HG03571 (cell line): ENCODE results near the gene UGT1A8.

Experiments used
- ATAC-seq: cut with Tn5 transposase; IDR thresholded peaks from one replicate; pipeline ENCODE4 v1.9.1; 2021; ENCODE audit not compliant: unreplicated experiment

Gene UGT1A8

DNA sequence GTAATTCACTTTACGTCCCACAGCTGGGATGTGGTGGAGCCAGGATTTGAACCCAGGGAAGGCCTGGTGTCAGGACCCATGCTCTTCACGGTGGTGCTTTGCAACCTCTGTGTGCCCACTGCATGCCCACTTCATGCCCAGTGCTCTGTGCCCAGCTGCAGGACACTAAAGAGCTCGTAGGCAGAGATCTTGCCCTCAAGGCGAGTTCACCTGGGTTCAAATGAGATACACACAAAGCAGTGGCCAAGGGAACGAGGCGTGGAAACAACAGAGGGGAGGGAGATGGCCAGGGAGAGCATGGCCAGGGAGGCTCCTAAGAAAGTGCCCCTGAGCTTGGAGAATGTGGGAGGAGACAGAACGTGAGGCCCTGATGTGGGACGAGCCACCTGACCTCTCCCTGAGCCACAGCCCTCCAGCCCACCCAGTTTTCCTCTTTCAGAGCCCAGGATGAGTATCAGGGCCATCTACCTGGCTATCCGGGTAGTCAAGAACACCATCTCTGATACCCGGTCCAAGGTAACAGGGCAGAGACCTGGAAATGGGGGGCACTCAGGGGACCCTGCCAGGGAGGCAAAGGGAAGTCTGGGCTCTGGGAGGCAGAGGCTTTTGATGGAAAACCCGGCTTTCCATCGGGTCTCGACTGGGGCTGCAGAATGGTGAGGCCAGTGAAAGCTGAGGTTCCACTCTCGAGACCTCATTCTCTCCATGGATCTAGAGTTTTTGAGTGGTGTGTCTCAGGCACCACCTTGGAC is 181.1 kb downstream of the UGT1A8 start:
- no peak for ATAC-seq

DNA sequence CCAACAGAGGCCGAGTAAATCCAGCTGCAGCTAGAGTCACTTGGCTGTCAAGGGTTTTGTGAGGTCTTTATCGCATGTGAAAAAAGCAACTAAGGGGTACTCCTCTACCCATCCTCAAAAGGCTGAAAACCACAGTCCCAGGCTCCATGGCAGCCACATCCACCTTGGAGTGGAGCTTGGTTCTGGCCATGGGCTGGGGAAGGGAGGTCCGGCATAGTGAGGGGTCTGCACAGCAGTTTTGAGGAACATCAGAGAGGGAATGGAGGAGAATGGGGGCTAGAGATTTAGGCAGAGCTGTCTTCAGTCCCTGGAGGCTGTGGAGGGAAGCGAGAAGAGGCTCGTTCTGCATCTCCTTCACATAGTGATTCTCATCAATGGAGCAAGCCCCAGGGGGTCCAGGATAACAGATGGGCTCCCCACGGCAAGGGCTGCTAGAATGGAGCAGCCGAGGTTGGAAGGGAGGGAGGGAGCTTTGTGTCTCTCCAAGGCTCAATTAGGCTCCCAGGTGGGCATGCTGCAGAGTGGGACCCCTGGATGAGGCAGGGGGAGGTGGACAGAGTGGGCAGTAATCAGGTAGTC is 181.7 kb downstream of the UGT1A8 start:
- ATAC-seq: no peak

DNA sequence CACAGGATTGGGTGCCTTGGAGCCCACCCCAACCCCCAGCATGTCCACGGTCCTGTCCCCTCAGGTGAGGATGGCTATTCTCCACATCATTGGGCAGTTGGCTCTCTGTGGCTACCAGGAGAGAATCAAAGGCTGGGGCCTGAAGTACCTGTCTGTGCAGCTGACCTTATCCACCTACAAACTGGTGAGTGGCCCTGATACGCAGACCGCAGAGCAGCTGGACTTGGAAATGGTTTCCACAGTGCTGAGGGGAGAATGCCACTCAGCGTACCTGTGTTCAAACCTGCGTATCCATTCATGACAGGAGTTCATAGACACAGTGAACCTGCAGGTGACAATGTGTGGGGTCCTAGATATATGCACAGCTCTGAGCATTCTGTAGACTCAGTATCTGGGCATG is 182.3 kb downstream of the UGT1A8 start:
- no peak for ATAC-seq

DNA sequence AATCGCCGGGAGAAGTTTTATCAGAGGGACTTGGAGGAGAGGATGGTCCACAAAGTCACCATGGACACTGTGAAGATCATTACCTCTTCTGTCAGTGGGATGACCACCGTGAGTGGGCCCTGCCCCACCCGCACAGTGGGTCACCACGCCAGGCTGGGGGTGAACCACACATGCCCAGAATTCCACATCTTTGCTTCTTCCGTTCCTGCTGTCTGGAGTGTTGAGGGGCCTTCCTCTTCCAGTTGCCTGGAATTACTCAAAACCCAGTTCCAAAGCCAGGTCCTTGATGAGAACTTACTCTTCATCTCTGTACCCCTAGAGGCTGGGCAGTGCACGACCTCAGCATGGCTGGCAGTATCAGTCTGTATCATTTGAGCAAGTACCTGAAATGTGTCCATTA is 182.8 kb downstream of the UGT1A8 start:
- no peak for ATAC-seq

DNA sequence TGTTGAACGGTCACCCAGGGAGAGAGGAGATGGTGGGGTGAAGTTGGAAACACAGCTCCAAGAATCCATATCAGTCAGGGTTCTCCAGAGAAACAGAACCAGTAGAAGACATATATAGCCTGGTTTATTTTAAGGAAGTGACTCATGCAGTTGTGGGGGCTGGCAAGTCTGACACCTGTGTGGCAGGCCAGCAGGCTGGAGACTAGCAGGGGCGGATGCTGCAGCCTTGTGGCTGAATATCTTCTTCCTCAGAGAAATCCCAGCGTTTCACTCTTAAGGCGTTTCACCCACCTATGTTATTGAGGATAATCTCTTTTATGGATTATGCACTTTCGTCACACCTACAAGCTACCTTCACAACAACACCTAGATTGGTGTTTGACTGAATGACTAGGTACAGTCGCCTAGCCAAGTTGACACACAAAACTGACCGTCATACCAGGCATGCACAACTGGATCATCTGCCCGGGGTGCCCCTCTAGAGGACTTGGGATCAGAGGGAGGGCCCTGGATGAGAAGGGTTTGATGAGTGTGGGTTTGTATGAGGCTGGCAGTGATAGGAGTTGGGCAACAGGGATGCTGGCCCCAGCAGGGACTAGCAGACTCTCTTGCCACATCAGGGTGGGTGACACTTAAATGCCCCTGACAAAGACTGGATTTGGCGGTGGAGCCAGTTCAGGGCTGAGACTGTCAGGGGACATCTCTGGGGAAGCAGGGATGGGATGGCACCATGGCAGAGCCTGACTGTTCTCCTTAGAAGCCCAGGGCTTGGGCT is 184.1 kb downstream of the UGT1A8 start:
- ATAC-seq: no peak

DNA sequence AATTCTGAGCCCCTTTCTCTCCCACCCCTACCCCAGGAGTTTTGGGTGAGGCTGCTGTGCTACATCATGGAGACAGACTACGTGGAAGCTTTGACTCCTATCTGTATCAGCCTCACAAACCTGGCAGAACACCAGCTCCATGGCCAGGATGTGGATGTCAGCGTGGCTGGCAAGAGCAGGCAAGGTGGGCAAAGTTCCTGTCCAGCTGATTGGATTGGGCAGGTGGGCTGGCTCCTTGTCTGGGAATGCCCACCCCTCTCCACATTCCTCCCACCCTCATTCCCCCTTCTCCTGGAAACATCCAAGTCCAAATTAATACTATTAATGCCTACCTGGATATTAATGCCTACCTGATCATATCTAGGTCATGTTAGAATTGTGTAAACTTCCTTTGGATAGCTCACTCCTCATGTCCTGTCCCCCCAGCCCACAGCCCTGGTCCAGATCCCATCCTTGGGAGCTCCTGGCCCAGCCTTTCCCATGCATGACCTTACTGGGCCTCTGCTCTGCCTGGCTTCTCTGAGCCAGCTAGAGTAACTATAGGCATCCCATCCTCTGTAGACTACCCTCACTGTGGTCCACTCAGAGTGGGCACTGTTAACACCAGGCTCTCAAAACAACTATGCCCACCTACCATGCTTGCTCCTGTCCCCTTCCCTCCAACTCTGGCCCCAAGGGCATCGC is 184.8 kb downstream of the UGT1A8 start:
- ATAC-seq: no peak

DNA sequence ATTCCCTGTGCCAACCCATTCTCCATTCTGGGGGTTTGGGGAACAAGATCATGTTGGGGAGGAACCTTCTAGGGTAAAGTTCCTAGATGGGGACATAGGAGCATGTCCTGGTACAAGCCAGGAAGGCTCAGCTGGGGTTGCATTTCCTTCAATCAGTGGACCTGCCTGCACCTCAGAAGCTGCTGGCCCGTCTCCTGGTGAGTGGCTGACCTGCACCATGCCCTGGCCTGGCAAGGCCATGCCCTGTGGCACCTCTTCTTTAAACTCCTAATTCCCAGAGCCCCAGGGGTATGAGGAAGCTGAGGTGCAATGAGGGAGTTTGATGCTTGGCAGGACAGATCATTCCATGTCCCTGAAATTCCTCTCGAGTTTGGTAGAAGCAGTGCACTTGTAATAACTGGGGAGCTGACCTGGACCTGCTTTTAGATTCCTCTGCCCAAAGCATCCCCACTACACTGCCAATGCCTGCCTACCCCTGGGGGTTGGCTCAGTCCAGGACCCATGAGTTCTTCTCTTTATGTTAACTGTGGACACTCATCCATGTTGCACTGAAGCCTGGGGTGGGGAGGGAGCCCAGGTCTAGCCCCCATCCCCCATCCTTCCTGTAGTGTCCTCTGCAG is 186.0 kb downstream of the UGT1A8 start:
- ATAC-seq: no peak

DNA sequence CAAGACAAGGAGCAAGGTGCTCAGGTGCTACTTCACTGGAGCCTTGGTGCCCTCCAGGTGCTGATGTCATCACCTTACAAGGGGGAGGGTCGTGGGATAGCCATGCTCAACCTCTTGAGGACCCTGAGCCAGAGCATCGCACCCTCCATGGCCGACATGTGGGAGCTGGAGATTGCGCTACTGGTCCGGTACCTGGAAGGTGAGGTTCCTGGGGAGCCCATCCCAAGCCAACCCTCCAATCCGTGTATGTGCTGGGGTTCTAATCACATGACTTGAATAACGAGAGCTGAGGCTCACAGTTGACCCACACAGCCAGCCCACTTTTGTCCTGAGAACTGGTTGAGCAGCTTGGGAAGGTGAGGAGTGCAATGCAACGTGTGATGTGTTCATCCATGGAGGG is 186.6 kb downstream of the UGT1A8 start:
- ATAC-seq: no peak

DNA sequence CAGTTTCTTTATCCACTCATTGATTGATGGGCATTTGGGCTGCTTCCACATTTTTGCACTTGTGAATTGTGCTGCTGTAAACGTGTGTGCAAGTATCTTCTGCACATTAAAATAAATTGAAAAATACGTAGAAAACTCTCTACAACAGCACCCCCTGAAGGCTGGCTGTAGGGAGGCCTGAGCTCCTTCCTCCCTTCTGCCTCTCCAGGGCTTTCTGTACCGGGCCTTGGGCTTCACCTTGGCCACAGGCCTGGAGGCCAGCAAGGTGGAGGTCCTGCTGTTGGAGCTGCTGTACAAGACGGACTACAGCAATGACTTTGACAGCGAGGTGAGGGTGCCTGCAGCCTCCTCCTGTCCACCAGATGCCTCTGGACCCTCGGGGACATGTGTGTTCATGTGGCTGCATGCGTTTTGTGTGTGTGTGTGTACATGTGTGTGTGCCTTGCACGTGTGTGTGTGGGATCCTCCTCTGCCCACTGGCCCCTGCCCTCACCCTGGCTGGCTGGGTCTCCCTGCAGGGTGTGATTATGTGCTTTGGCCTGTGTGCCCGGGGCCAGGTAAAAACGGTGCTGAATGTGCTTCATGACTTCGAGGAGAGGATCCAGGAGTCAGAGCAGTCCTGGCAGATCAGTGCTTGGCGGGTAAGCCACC is 189.9 kb downstream of the UGT1A8 start:
- ATAC-seq: no peak

DNA sequence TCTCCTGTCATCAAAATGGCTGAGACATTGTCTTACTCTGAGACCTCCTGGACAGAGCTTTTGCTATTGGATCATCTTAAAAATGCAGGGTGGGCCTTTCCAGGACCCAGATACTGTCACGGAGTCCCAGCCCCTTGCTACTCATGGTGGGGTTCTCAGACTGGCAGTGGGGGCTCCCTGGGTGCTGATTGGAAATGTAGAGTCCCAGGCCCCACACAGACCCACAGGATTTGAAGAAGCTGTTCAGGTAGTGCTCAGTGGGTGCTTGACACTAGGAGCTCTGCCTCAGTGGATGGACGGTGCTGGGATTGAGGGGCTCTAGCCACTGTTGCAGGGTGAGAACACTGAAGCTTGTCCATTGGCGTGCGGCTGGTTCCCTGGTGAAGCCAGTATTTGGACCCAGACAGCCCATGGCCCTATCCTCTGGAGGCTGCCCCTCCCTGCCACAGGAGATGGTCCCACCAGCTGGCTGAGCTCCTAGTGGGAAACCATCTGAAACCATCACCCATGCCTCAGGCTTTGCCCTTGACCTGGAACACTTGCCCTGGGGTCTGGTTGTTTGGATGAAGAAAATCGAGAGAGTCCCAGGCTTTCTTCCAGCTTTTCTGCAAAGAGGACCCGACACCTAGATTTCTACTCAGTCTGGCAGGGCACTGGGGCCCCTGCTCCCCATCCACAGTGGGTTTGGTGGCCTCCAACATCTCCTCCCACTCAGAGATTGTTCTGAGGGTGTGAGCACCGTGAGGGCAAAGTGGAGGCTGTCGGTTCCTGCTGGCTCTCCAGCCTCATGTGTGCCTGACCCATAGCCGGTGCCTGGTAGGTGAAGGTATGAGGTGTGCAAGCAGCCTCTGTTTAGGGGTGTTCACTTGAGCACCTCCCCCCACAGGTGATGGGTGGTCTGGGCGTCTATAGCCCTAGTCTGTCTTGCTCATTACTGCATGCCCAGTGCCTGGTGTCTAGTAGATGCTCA is 190.8 kb downstream of the UGT1A8 start:
- ATAC-seq: no peak

DNA sequence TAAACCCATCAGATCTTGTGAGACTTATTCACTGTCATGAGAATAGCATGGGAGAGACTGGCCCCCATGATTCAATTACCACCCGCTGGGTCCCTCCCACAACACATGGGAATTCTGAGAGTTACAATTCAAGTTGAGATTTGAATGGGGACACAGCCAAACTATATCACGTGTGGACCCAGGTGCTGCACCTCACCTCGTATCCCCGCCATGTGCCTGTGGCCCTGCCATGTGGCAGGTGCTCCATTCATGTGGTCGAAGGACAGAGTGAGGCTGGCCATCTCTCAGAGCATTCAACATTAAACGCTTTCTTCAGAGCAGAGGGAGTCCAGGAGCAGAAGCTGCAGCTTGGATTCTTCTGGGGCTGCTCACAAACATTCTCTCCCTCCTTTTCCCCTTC is 193.0 kb downstream of the UGT1A8 start:
- no peak for ATAC-seq

DNA sequence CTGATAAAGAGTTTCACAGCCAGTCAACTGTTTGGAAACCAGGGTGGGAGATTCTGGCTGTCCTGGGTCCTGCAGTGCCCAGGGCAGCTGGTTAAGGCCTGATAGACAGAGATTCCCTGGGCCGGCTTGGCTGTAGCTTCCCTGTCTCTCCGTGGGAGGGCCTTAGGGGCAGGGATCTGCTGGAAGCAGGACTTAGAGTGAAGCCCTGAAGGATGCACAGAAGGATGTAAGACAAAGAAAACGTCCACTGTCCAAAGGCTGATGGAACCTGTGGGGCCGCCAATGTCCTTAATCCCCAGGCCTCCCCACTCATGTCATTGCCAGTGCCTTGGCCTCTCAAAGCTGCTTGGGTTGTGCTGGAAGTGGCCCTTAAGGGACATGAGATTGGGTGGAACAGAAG is 193.7 kb downstream of the UGT1A8 start:
- no peak for ATAC-seq

DNA sequence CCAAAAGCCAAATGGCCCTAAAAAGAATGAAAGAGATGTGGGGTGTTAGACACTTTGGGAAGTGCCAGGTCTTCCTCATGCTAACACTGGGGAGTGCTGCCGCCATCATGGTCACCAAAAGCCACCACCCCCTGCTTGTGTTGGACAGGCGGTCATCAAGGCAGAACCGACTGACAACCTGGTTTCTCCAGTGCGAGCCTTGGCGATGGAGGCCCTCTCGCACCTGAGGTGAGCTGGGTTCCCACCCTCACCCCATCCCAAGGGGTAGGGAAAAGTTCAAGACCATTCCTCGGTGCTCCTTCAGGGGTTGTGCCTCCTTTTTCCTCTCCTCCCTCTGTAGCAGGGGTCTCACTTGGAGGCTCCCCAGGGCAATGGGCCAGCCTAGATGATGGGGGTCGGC is 194.3 kb downstream of the UGT1A8 start:
- ATAC-seq: no peak

DNA sequence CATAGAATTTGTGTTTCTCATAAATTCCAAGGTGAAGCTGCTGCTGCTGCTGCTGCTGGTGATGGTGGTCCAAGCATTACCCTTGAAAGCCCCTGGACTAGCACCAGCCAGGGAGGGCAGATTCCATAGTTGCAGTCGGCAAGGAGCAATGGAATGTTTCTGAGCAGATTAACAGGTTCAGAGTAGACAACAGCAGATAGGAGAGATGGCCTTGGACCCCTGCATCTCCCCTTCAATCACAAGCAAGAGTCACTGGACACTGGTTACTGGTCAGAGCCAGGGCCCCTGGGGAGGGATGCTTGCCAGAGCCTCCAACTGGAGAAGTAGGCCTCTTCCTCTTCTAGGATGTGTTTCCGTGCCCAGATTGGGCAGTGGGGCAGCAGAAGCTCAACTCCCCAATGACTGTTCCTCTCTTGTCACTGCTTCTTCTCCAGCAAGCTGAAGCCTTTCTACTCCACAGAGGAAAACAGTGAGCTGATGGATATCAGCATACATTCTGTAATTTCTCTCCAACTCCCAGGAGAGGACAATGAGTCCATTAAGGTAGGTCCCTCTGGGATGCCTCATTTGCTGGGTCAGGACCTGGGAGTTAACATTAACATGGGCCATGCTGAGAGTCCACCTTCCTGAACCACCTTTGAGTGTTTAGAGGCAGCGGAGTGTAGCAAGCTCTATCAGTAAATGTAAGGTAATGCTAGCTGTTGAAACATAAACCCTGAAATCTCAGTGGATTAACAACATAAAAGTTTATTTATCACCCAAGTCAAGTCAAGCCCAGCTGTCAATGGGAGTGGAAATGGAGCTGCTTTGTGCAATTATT is 196.0 kb downstream of the UGT1A8 start:
- no peak for ATAC-seq

DNA sequence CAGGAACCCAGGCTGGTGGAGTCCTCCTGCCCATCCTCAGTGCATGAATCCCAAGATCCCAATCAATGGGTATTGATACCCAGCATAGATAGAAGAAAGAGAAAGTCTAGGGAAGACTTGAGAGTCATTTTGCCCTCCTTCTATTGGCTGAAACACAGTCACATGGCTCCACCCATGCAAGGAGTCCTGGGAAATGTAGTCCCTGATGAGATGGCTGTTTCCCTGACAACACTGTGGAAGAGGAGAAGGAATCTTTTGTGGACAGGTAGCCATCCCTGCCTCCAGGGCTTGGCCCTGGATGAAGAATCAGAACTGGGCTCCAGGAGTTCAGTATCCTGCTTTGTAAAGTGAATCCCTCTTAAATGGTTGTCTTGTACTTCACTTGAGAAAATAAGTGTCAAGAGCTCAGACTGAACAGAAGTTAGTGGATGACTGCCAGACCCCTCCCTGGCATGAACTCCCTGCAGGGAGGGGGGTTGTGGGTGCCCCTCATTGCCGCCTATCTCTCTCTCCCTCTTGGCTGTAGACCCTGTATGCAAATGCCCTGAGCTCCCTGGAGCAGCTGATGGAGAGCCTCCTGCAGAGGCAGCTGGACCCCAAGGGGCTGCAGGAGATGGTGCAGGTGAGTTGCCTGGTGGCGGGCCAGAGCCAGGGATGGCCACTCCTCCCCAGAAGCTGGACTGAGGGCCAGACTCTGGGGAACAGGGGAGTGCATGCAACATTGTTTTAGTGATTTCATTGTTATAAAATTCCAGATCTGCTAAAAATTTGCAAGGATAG is 196.8 kb downstream of the UGT1A8 start:
- ATAC-seq: no peak

DNA sequence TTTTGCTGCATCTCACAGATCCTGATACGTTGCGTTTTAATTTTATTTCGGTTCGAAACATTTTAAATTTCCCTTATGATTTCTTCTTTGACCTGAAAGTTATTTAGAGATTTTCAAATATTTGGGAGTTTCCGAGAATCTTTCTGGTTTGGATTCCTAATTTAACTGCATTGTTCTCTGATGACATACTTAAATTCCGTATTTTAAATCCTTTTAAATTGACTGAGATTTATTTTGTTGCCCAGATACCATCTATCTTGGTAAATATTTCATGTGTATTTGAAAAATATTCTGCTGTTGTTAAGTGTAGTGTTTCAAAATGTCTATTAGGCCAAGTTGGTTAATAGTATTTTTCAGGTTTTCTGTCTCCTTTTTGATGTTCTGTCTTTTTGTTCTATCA is 198.4 kb downstream of the UGT1A8 start:
- no peak for ATAC-seq

DNA sequence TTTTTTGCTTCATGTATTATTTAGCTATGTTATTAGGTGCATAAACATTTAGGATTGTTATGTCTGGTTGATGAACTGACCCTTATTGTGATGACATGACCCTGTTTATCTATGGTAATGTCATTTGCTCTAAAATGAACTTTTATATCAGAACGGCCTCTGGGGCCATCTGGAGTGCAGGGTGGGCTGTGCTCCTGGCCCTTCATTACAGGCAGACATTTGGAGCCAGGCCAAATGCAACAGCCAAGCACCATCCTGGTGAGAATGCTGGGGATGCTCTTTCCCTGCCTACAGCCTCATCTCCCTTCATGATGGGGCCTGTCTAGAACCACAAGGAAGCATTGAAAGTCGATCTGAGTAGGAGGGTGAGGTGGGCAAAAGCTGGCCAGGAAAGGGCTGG is 198.9 kb downstream of the UGT1A8 start:
- ATAC-seq: no peak

DNA sequence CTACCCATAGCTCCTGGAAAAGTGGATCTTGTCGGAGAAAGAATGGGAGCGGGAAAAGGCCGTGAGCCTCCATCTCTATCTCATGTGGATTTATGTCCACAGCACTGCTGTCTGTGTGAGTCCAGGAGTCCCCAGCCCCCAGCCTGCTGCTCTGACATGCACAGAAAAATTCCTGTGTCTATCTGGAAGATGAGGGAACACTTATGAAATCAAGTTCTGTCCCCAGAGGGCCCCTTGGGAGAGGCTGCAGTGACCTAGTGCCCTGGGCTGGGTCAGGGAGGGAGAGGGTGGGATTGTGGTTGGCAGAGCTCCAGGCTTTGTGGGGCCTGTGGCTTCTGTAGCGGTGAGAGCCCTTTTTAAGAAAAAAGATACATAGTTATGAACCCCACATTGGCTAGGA is 199.3 kb downstream of the UGT1A8 start:
- ATAC-seq: no peak
